Astrocyte (in vitro differentiated cells and primary cell): ENCODE data around the gene NIPSNAP2. TPM values are rescaled to one million over a fixed set of nuclear protein-coding genes. Genes with fewer than 3 reads are reported as not detected.
"Not testable (repeated sequence)": the region's sequence is repeated elsewhere in the genome, so short reads cannot be mapped to it uniquely, and the experiment has no call there.

Experiments used
- DNase-seq: peaks from one replicate; pipeline ENCODE4 v3.0.0-alpha.2; 2010; ENCODE audit warnings: low read depth
- FAIRE-seq: peaks from 2 replicates; lab custom pipeline; 2011; peaks lifted over from hg19 to GRCh38; lab: Jason Lieb, UNC
- H2AFZ ChIP-seq: 2 replicates; pipeline ENCODE4 v1.6.0; 2012; ENCODE audit warnings: low read depth, low read length, inconsistent platforms
- H3K27ac ChIP-seq: 2 replicates; pipeline ENCODE4 v1.5.1; 2011; ENCODE audit warnings: low read depth, low read length, inconsistent platforms
- H3K27me3 ChIP-seq: 2 replicates; pipeline ENCODE4 v1.6.0; 2011; ENCODE audit warnings: low read length, inconsistent platforms; ENCODE audit not compliant: insufficient read depth
- H3K36me3 ChIP-seq: 2 replicates; pipeline ENCODE4 v1.5.1; 2011; ENCODE audit warnings: low read length, inconsistent platforms; ENCODE audit not compliant: insufficient read depth
- H3K4me1 ChIP-seq: 2 replicates; pipeline ENCODE4 v1.5.1; 2011; ENCODE audit warnings: low read length, inconsistent platforms; ENCODE audit not compliant: insufficient read depth
- H3K4me2 ChIP-seq: 2 replicates; pipeline ENCODE4 v1.6.0; 2012; ENCODE audit warnings: low read length, inconsistent platforms
- H3K4me3 ChIP-seq: 2 replicates; pipeline ENCODE4 v1.5.1; 2011; ENCODE audit warnings: low read depth, mild to moderate bottlenecking, low read length, inconsistent platforms; ENCODE audit not compliant: insufficient read depth
- H3K79me2 ChIP-seq: 2 replicates; pipeline ENCODE4 v1.6.0; 2012; ENCODE audit warnings: mild to moderate bottlenecking, low read length, inconsistent platforms; ENCODE audit not compliant: insufficient read depth
- H3K9ac ChIP-seq: 2 replicates; pipeline ENCODE4 v1.6.0; 2012; ENCODE audit warnings: mild to moderate bottlenecking, low read length, inconsistent platforms
- H3K9me3 ChIP-seq: 2 replicates; pipeline ENCODE4 v1.5.1; 2012; ENCODE audit warnings: low read depth, mild to moderate bottlenecking, low read length, inconsistent platforms; ENCODE audit not compliant: insufficient read depth
- H4K20me1 ChIP-seq: 2 replicates; pipeline ENCODE4 v1.6.0; 2012; ENCODE audit warnings: low read length, inconsistent platforms; ENCODE audit not compliant: insufficient read depth
- H3K27ac Mint-ChIP-seq: one replicate; pipeline ENCODE4 v1.8.0; 2021; ENCODE audit warnings: mild to moderate bottlenecking, mixed read lengths; ENCODE audit not compliant: unreplicated experiment
- H3K27me3 Mint-ChIP-seq: one replicate; pipeline ENCODE4 v1.8.0; 2021; ENCODE audit warnings: low read depth, mixed read lengths; ENCODE audit not compliant: unreplicated experiment
- H3K36me3 Mint-ChIP-seq: one replicate; pipeline ENCODE4 v1.8.0; 2021; ENCODE audit warnings: low read depth, mixed read lengths; ENCODE audit not compliant: unreplicated experiment
- H3K4me1 Mint-ChIP-seq: one replicate; pipeline ENCODE4 v1.8.0; 2021; ENCODE audit warnings: low read depth, mixed read lengths; ENCODE audit not compliant: unreplicated experiment
- H3K4me3 Mint-ChIP-seq: one replicate; pipeline ENCODE4 v1.8.0; 2021; ENCODE audit warnings: mild to moderate bottlenecking, moderate library complexity, mixed read lengths; ENCODE audit not compliant: unreplicated experiment
- H3K9me3 Mint-ChIP-seq: one replicate; pipeline ENCODE4 v1.8.0; 2021; ENCODE audit warnings: mild to moderate bottlenecking, mixed read lengths; ENCODE audit not compliant: unreplicated experiment
- CTCF ChIP-seq: IDR thresholded peaks from 2 replicates; pipeline ENCODE4 v1.5.1; 2011; ENCODE audit warnings: low read depth, mild to moderate bottlenecking, inconsistent platforms, low read length, moderate library complexity; ENCODE audit not compliant: insufficient read depth
- EZH2 ChIP-seq: IDR thresholded peaks from 2 replicates; pipeline ENCODE4 v1.6.1; 2012; ENCODE audit warnings: mild to moderate bottlenecking, low read length, inconsistent platforms; ENCODE audit not compliant: insufficient read depth
- total RNA-seq: library from RNA; stranded (reverse); gene quantifications from 2 replicates; pipeline ENCODE4 v1.2.1, GENCODE V29; 2021

NIPSNAP2 gene
- total RNA-seq, 1 donor from 2014 or later: 33.2 TPM

GRCh38 chr7:56009695-56010094, 45.3 kb downstream of the NIPSNAP2 start:
- Histone ChIP-seq H3K79me2 (no peaks in the 10 kb centered on the region), H3K27me3 (no peaks in the 10 kb centered on the region), H4K20me1 (no peaks in the 10 kb centered on the region), H3K36me3 (peaks cover 4% of the 10 kb centered on the region), H3K9ac (no peak overlapping the region), H3K9me3 (no peaks in the 10 kb centered on the region), H3K27ac (no peak overlapping the region), H3K4me1 (no peaks in the 10 kb centered on the region), H3K4me3 (no peak overlapping the region), H3K4me2 (no peak overlapping the region), H2AFZ (no peak overlapping the region)
- no peaks in the 10 kb centered on the region for H3K27me3 Mint-ChIP-seq
- DNase-seq: peak; percentile 28
- TF ChIP-seq CTCF (no peak), EZH2 (no peak)
- H3K4me3 Mint-ChIP-seq: no peak overlapping the region
- H3K9me3 Mint-ChIP-seq: no peaks in the 10 kb centered on the region
- peaks cover 8% of the 10 kb centered on the region for H3K36me3 Mint-ChIP-seq
- FAIRE-seq: no peak
- peaks cover 8% of the 10 kb centered on the region for H3K4me1 Mint-ChIP-seq
- no peak overlapping the region for H3K27ac Mint-ChIP-seq

GRCh38 chr7:56017015-56017414, 52.6 kb downstream of the NIPSNAP2 start:
- H3K27ac ChIP-seq, H3K27me3 Mint-ChIP-seq, H3K9me3 Mint-ChIP-seq, H3K4me1 Mint-ChIP-seq, H4K20me1 ChIP-seq, H3K4me3 ChIP-seq, H3K4me3 Mint-ChIP-seq, H3K36me3 ChIP-seq, H2AFZ ChIP-seq, H3K4me2 ChIP-seq, H3K27me3 ChIP-seq, DNase-seq, H3K9ac ChIP-seq, H3K79me2 ChIP-seq, H3K4me1 ChIP-seq, FAIRE-seq, H3K9me3 ChIP-seq: not testable (repeated sequence)
- peaks cover 10% of the 10 kb centered on the region for H3K36me3 Mint-ChIP-seq
- H3K27ac Mint-ChIP-seq: peak overlapping the region; percentile 12

- no peak overlapping the region for H3K4me2 ChIP-seq
- no peaks in the 10 kb centered on the region for H3K27me3 Mint-ChIP-seq
- H3K9me3 ChIP-seq: no peaks in the 10 kb centered on the region
- H3K4me1 ChIP-seq: no peaks in the 10 kb centered on the region
- no peak overlapping the region for H3K27ac Mint-ChIP-seq
- FAIRE-seq (no peak), DNase-seq (no peak)
- H2AFZ ChIP-seq: no peak overlapping the region
- H3K27me3 ChIP-seq: no peaks in the 10 kb centered on the region
- no peaks in the 10 kb centered on the region for H3K9me3 Mint-ChIP-seq
- no peak overlapping the region for H3K9ac ChIP-seq
- H3K79me2 ChIP-seq: no peaks in the 10 kb centered on the region
- H3K36me3 Mint-ChIP-seq: peaks cover 12% of the 10 kb centered on the region
- no peaks in the 10 kb centered on the region for H4K20me1 ChIP-seq
- H3K36me3 ChIP-seq: peaks cover 4% of the 10 kb centered on the region
- H3K4me3 Mint-ChIP-seq: no peak overlapping the region
- H3K4me3 ChIP-seq: no peak overlapping the region
- H3K4me1 Mint-ChIP-seq: no peaks in the 10 kb centered on the region
- H3K27ac ChIP-seq: no peak overlapping the region
- no peak for TF ChIP-seq CTCF
- no peak for TF ChIP-seq EZH2
Measured at GRCh38 chr7:56019501-56019900, 55.1 kb downstream of the NIPSNAP2 start.
